Endothelial cell (in vitro differentiated cells): ENCODE data around the gene ARVCF. TPM values are rescaled to one million over a fixed set of nuclear protein-coding genes. Genes with fewer than 3 reads are reported as not detected.

Experiments
- DNase-seq: peaks from one replicate; pipeline ENCODE4 v3.0.0; 2021; ENCODE audit warnings: low spot score
- H3K27ac Mint-ChIP-seq: one replicate; pipeline ENCODE4 v1.8.0; 2021; ENCODE audit warnings: mixed read lengths, inconsistent platforms; ENCODE audit not compliant: unreplicated experiment
- H3K27me3 Mint-ChIP-seq: one replicate; pipeline ENCODE4 v1.8.0; 2021; ENCODE audit warnings: mild to moderate bottlenecking, moderate library complexity, mixed read lengths, inconsistent platforms; ENCODE audit not compliant: unreplicated experiment
- H3K36me3 Mint-ChIP-seq: one replicate; pipeline ENCODE4 v1.8.0; 2021; ENCODE audit warnings: mild to moderate bottlenecking, low read depth, mixed read lengths, inconsistent platforms; ENCODE audit not compliant: unreplicated experiment
- H3K4me1 Mint-ChIP-seq: one replicate; pipeline ENCODE4 v1.8.0; 2021; ENCODE audit warnings: mild to moderate bottlenecking, mixed read lengths, inconsistent platforms; ENCODE audit not compliant: unreplicated experiment
- H3K4me3 Mint-ChIP-seq: one replicate; pipeline ENCODE4 v1.8.0; 2021; ENCODE audit warnings: mild to moderate bottlenecking, mixed read lengths, inconsistent platforms; ENCODE audit not compliant: unreplicated experiment
- H3K9me3 Mint-ChIP-seq: one replicate; pipeline ENCODE4 v1.8.0; 2021; ENCODE audit warnings: mixed read lengths, inconsistent platforms; ENCODE audit not compliant: unreplicated experiment
- CTCF ChIP-seq: fragments of 200-600 bp; sonication (generic); IDR thresholded peaks from one replicate; pipeline ENCODE4 v1.5.0; 2021; ENCODE audit warnings: antibody characterized with exemption; ENCODE audit not compliant: unreplicated experiment
- total RNA-seq: library from RNA; stranded (reverse); fragmentation: NEBNext Ultra II Directional; extraction: Animal tissue kit (Norgen Biotek cat#: 25700); gene quantifications from one replicate; pipeline ENCODE4 v1.2.1, GENCODE V29; 2021; ENCODE audit not compliant: unreplicated experiment

Gene ARVCF
- total RNA-seq, 1 donor from 2014 or later: 67.3 TPM

- H3K36me3 Mint-ChIP-seq: peaks cover 4% of the 10 kb centered on the region
- H3K9me3 Mint-ChIP-seq: no peaks in the 10 kb centered on the region
- DNase-seq: no peak
- H3K27ac Mint-ChIP-seq: no peak overlapping the region
- H3K4me3 Mint-ChIP-seq: no peak overlapping the region
- H3K4me1 Mint-ChIP-seq: peaks cover 11% of the 10 kb centered on the region
- no peak for TF ChIP-seq CTCF
- H3K27me3 Mint-ChIP-seq: peaks cover 9% of the 10 kb centered on the region
Measured at GRCh38 chr22:19962909-19963806, 53.5 kb downstream of the ARVCF start.

GRCh38 chr22:19962246-19962908 lies 54.2 kb downstream of the ARVCF start:
- Mint-ChIP-seq H3K27me3 (peaks cover 9% of the 10 kb centered on the region), H3K9me3 (no peaks in the 10 kb centered on the region), H3K4me3 (no peak overlapping the region), H3K27ac (no peak overlapping the region), H3K4me1 (peaks cover 10% of the 10 kb centered on the region), H3K36me3 (peaks cover 4% of the 10 kb centered on the region)
- peak; percentile 85 for DNase-seq
- peak; percentile 72 for TF ChIP-seq CTCF

GRCh38 chr22:19961868-19962245 lies 54.8 kb downstream of the ARVCF start:
- no peak overlapping the region for H3K27ac Mint-ChIP-seq
- DNase-seq: no peak
- no peaks in the 10 kb centered on the region for H3K36me3 Mint-ChIP-seq

GRCh38 chr22:19961201-19961580 lies 55.4 kb downstream of the ARVCF start:
- no peak for DNase-seq
- Mint-ChIP-seq H3K36me3 (no peaks in the 10 kb centered on the region), H3K27me3 (peaks cover 9% of the 10 kb centered on the region), H3K4me3 (no peak overlapping the region), H3K4me1 (peaks cover 6% of the 10 kb centered on the region), H3K9me3 (no peaks in the 10 kb centered on the region), H3K27ac (no peak overlapping the region)
- TF ChIP-seq CTCF: no peak

More at GRCh38 chr22:19961868-19962245, 54.8 kb downstream of the ARVCF start:
- Mint-ChIP-seq H3K27me3 (peaks cover 9% of the 10 kb centered on the region), H3K4me1 (peaks cover 6% of the 10 kb centered on the region), H3K9me3 (no peaks in the 10 kb centered on the region), H3K4me3 (no peak overlapping the region)
- TF ChIP-seq CTCF: no peak
